ENCODE data around the gene CHMP1B.

Gene CHMP1B

GRCh38 chr18:11901826-11902438 lies 50.7 kb downstream of the CHMP1B start:
- WGBS (ENCODE audit: insufficient coverage, insufficient read length): no CpG with 5 or more reads among the region's 5 CpGs
- H3K4me3 ChIP-seq (ENCODE audit: low read length): no peak overlapping the region
- DNase-seq (ENCODE audit: low read depth, low spot score): no peak
- no peaks in the 10 kb centered on the region for H3K4me1 ChIP-seq (ENCODE audit: control insufficient read depth, insufficient read depth, low read length)
- H3K27me3 ChIP-seq (ENCODE audit: control insufficient read depth, insufficient read depth, low read length): no peaks in the 10 kb centered on the region
- H3K9me3 ChIP-seq (ENCODE audit: control insufficient read depth, insufficient read depth, low read length): no peaks in the 10 kb centered on the region
- H3K36me3 ChIP-seq (ENCODE audit: control insufficient read depth, insufficient read depth, low read length): no peaks in the 10 kb centered on the region; the same call in 1 of the 2 replicates
- no peak overlapping the region for H3K27ac ChIP-seq (ENCODE audit: low read length)

GRCh38 chr18:11902522-11903292 lies 51.5 kb downstream of the CHMP1B start:
- no peaks in the 10 kb centered on the region; the same call in 1 of the 2 replicates for H3K36me3 ChIP-seq (ENCODE audit: control insufficient read depth, insufficient read depth, low read length)
- no peaks in the 10 kb centered on the region for H3K27me3 ChIP-seq (ENCODE audit: control insufficient read depth, insufficient read depth, low read length)
- no peak for DNase-seq (ENCODE audit: low read depth, low spot score)
- WGBS (ENCODE audit: insufficient coverage, insufficient read length): no CpG with 5 or more reads among the region's 7 CpGs
- H3K9me3 ChIP-seq (ENCODE audit: control insufficient read depth, insufficient read depth, low read length): no peaks in the 10 kb centered on the region
- no peak overlapping the region for H3K4me3 ChIP-seq (ENCODE audit: low read length)
- H3K27ac ChIP-seq (ENCODE audit: low read length): no peak overlapping the region
- H3K4me1 ChIP-seq (ENCODE audit: control insufficient read depth, insufficient read depth, low read length): no peaks in the 10 kb centered on the region

All from iPS DF 6.9 (cell line).